GM12892 (cell line): ENCODE measurements around the gene AFAP1L1.

Experiments used
- DNase-seq: peaks from one replicate; pipeline ENCODE4 v3.0.0; 2011; ENCODE audit not compliant: insufficient read length
- FAIRE-seq: peaks from 2 replicates; lab custom pipeline; 2011; peaks lifted over from hg19 to GRCh38; lab: Jason Lieb, UNC
- POLR2A ChIP-seq: IDR thresholded peaks from 2 replicates; pipeline ENCODE4 v1.6.1; 2011; ENCODE audit warnings: low read depth, low read length, control low read depth
- POLR2AphosphoS5 ChIP-seq: IDR thresholded peaks from 2 replicates; pipeline ENCODE4 v1.6.1; 2011; ENCODE audit warnings: low read depth, low read length, control low read depth
- TAF1 ChIP-seq: IDR thresholded peaks from 2 replicates; pipeline ENCODE4 v1.6.1; 2011; ENCODE audit warnings: low read depth, mild to moderate bottlenecking, control low read depth, low read length, borderline replicate concordance

Gene AFAP1L1

GRCh38 chr5:149360272-149360671 lies 88.6 kb downstream of the AFAP1L1 start:
- TF ChIP-seq POLR2A, result no peak
- no peak for TF ChIP-seq TAF1
- no peak for TF ChIP-seq POLR2AphosphoS5
- no peak for DNase-seq
- no peak for FAIRE-seq

GRCh38 chr5:149362541-149362940 lies 90.9 kb downstream of the AFAP1L1 start:
- TF ChIP-seq TAF1 (no peak), POLR2AphosphoS5 (no peak), POLR2A (no peak)
- FAIRE-seq, result no peak
- no peak for DNase-seq

- no peak for TF ChIP-seq TAF1
- DNase-seq (no peak), FAIRE-seq (no peak)
Observed at GRCh38 chr5:149363358-149363757, 91.7 kb downstream of the AFAP1L1 start.

GRCh38 chr5:149363936-149364335 lies 92.3 kb downstream of the AFAP1L1 start:
- TF ChIP-seq POLR2A (no peak), TAF1 (no peak), POLR2AphosphoS5 (no peak)
- no peak for DNase-seq
- no peak for FAIRE-seq

GRCh38 chr5:149364719-149365118 lies 93.1 kb downstream of the AFAP1L1 start:
- no peak for FAIRE-seq

GRCh38 chr5:149365418-149365817 lies 93.8 kb downstream of the AFAP1L1 start:
- DNase-seq, result no peak
- no peak for FAIRE-seq
- no peak for TF ChIP-seq TAF1
- no peak for TF ChIP-seq POLR2A
- no peak for TF ChIP-seq POLR2AphosphoS5

More at GRCh38 chr5:149364719-149365118, 93.1 kb downstream of the AFAP1L1 start:
- no peak for TF ChIP-seq POLR2A
- TF ChIP-seq POLR2AphosphoS5, result no peak
- TF ChIP-seq TAF1, result no peak
- no peak for DNase-seq

GRCh38 chr5:149366169-149366729 lies 94.6 kb downstream of the AFAP1L1 start:
- DNase-seq (no peak), FAIRE-seq (no peak)
- TF ChIP-seq TAF1 (no peak), POLR2A (no peak), POLR2AphosphoS5 (no peak)

- DNase-seq (peak; percentile 62), FAIRE-seq (peak; percentile 65)
- no peak for TF ChIP-seq POLR2AphosphoS5
- no peak for TF ChIP-seq TAF1
- TF ChIP-seq POLR2A, result no peak
Observed at GRCh38 chr5:149367249-149367971, 95.8 kb downstream of the AFAP1L1 start.

- no peak for FAIRE-seq
Observed at GRCh38 chr5:149367972-149368645, 96.5 kb downstream of the AFAP1L1 start.

GRCh38 chr5:149370878-149371277 lies 99.2 kb downstream of the AFAP1L1 start:
- DNase-seq, result no peak
- FAIRE-seq, result no peak
- no peak for TF ChIP-seq POLR2AphosphoS5
- no peak for TF ChIP-seq TAF1
- TF ChIP-seq POLR2A, result no peak

More at GRCh38 chr5:149367972-149368645, 96.5 kb downstream of the AFAP1L1 start:
- TF ChIP-seq POLR2AphosphoS5 (no peak), POLR2A (no peak)
- no peak for DNase-seq

- no peak for TF ChIP-seq TAF1
- TF ChIP-seq POLR2A, result no peak
- TF ChIP-seq POLR2AphosphoS5, result no peak
- peak; percentile 73 for DNase-seq
- peak; percentile 73 for FAIRE-seq
Observed at GRCh38 chr5:149371296-149371962, 99.8 kb downstream of the AFAP1L1 start.

- FAIRE-seq (no peak), DNase-seq (no peak)
- TF ChIP-seq POLR2AphosphoS5 (no peak), POLR2A (no peak), TAF1 (no peak)
Observed at GRCh38 chr5:149372076-149372795, 100.6 kb downstream of the AFAP1L1 start.
